Activated T-cell treated with anti-CD3 and anti-CD28 coated beads for 4 hours (primary cell): ENCODE results near the gene ZNF550.
"Not testable (repeated sequence)": the region's sequence is repeated elsewhere in the genome, so short reads cannot be mapped to it uniquely, and the experiment has no call there.

Experiments used
- DNase-seq: peaks from one replicate; pipeline ENCODE4 v3.0.0-alpha.2; 2020

The ZNF550 gene

DNA sequence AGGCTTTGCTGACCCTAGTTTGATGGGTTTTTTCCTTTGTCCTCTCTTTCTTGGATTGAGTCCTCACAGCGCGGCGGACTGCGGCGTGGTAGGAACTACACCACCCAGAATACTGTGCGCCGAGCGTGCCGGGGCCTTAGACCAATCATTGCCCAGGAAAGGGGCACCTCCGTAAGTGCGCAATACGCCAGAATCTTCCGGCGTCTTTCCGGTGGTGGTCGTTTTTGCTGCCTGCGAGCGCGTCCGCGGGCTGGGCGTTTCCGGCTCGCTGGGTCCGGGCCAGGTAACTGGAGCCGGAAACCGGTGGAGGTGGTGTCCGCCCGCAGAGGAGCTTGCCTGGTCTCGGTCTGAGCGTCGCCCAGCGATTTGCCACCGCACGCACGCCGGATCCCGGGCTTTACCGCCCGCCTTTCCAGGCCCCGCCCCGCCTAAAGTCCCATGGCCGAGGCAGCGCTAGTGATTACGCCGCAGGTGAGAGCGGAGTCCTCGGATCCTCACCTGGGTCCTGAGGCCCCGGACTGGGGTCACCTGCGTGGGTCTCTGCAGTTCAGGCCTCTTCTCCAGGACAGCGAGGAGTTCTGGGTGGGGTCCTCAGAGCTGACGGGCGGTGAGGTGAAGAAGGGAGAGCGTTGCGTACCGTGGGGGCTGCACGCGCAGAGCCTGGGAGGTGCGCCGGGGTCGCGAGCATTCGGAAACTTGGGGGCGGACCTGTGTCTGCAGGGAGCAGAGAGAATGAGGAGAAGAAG lies 32.4 kb downstream of the ZNF550 start, which contains the start of gene ZNF549:
Gene ZNF549, plus strand, starts transcription at position 221 of the 746 bp plus-strand sequence. Its CDS starts 218 bp downstream, at position 439.
- DNase-seq, result peak; percentile 79

DNA sequence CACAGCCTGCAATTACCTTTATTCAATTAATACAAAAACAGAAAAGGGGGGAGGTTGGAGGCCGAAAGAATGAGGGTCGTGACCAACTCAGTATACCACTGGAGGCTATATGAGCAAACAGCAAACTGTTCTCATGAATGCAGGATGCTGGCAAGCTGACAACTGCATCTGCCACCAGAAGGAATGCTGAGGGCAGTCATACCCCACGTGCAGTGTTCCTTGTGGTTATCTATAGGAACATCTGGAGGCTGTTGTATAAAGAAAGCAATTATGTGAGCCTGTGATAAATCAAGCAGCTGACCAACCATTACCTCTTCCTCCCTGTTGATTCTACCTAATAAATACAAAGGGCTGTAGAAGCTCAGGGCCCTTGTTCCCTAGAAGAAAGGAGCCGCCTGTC lies 41.6 kb downstream of the ZNF550 start:
- not testable (repeated sequence) for DNase-seq

DNA sequence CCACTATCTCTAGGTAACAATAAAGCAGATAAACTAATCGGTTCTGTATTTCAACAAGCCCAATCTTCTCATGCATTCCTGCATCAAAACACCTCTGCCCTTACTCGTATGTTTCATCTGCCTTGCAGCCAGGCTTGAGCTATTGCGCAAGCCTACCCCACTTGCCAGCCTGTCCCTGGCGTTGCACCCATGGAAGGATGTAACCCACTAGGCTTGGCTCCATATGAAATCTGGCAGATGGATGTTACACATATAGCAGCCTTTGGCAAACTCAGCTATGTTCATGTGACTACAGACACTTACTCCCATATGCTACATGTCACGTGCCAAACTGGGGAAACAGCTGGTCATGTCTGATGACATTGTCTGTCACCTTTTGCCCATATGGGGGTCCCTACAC lies 44.4 kb downstream of the ZNF550 start:
- DNase-seq, result no peak

DNA sequence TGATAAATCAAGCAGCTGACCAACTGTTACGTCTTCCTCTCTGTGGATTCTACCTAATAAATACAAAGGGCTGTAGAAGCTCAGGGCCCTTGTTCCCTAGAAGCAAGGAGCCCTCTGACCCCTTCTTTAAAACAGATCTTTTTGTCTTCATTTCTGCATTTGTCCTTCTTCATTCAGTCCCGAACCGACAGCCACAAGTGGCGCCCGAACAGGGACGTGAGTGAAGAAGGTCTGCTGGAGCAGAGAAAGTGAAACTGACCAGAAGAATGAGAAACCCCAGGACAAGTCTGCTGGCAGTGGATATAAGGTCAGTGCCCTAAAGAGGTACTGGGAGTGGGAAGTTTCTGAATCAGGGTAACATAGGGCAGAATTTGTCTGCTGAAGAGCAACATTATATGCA lies 46.8 kb downstream of the ZNF550 start:
- no peak for DNase-seq

DNA sequence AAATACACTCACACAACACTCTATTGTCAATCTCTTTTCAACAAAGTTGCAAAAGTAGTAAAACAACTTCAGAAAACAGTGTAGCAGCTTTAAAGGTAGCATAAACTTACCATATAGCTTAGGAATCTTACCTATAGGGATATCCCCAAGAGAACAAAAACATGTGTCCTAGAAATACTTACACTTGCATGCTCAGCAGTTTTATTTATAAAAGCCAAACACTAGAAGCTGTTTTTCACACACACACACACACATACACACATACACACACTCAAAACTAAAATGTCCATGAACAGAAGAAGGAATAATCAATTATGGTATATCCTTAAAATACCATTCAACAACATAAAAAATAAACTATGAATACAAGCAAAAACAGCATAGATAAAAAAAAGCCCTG lies 48.2 kb downstream of the ZNF550 start:
- no peak for DNase-seq

DNA sequence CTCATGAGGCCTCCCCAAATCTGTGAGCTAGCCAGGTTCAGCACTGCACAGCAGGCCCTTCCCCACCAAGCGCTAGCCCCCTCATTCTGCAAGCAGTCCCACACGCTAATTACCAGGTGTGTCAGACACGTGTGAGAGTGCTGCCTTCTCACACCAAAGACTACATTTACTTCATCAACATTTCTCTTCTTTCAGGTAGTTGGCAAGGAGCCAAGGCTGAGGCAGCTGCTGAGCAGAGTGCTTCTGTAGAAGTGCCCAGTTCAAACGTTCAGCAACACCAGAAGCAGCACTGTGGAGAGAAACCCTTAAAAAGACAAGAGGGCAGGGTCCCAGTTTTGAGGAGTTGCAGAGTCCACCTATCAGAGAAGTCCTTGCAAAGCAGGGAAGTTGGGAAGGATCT lies 53.5 kb downstream of the ZNF550 start:
- no peak for DNase-seq

DNA sequence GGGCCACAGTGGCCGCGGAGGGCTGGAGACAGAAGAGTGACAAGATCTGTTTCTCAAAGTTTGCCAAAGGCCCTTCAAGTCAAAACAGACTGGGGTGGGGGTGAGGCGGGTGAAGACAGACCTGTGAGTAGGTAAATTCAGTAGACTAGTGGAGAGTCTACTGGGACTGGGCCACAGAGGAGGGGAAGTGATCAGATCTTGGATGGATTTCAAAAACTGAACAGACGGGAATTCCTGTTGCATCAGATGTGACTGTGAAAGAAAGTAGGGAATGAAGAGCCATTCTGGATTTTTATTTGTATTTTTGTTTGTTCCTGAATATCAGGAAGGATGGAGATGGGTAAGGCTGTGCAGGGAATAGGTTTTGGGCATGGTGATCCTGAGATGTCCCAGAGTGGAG lies 59.3 kb downstream of the ZNF550 start:
- not testable (repeated sequence) for DNase-seq

DNA sequence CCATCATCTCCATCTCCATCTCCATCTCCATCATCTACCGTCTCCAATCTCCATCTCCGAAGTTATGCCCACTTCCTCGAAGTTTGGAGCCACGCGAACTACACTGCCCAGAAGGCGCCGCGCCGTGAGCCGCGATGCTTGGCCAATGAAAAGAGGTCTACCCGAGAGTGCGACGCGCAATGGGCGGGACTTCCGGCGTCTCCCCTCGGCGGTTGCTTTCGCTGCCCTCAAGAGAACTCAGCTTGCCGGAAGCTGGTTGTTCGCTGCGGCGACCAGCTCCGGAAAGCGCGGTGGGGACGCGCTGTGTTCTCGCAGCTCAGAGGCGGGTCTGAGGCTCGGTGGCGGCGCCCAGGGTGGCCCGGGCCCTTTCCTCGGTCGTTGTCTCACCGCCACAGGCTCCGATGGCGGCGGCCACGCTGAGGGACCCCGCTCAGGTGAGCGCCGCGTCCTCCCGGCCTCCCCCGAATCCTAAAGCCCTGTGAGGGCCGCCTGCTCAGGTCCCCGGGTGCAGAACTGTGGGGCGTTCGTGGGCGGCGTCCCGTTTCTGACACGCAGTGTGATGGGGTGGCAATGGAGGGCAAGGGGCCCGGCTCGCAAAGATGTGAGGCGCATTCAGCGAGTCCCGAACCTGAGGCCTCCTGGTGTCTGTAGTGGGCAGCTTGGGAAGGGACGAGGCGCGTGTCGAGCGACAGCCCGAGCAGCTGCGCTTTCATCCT lies 59.8 kb downstream of the ZNF550 start, which contains the start of gene ZNF773:
Gene ZNF773, plus strand, starts transcription at position 259 of the 716 bp plus-strand sequence. Its CDS starts 143 bp downstream, at position 402.
- DNase-seq, result peak; percentile 90

DNA sequence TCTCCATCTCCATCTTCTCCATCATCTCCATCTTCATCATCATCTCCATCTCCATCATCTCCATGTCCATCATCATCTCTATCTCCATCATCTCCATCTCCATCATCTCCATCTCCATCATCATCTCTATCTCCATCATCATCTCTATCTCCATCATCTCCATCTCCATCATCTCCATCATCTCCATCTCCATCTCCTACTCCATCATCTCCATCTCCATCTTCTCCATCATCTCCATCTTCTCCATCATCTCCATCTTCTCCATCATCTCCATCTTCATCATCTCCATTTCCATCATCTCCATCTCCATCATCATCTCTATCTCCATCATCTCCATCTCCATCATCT lies 60.4 kb downstream of the ZNF550 start:
- DNase-seq, result not testable (repeated sequence)

DNA sequence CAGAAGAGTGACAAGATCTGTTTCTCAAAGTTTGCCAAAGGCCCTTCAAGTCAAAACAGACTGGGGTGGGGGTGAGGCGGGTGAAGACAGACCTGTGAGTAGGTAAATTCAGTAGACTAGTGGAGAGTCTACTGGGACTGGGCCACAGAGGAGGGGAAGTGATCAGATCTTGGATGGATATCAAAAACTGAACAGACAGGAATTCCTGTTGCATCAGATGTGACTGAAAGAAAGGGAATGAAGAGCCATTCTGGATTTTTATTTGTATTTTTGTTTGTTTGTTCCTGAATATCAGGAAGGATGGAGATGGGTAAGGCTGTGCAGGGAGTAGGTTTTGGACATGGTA lies 71.4 kb downstream of the ZNF550 start:
- not testable (repeated sequence) for DNase-seq

DNA sequence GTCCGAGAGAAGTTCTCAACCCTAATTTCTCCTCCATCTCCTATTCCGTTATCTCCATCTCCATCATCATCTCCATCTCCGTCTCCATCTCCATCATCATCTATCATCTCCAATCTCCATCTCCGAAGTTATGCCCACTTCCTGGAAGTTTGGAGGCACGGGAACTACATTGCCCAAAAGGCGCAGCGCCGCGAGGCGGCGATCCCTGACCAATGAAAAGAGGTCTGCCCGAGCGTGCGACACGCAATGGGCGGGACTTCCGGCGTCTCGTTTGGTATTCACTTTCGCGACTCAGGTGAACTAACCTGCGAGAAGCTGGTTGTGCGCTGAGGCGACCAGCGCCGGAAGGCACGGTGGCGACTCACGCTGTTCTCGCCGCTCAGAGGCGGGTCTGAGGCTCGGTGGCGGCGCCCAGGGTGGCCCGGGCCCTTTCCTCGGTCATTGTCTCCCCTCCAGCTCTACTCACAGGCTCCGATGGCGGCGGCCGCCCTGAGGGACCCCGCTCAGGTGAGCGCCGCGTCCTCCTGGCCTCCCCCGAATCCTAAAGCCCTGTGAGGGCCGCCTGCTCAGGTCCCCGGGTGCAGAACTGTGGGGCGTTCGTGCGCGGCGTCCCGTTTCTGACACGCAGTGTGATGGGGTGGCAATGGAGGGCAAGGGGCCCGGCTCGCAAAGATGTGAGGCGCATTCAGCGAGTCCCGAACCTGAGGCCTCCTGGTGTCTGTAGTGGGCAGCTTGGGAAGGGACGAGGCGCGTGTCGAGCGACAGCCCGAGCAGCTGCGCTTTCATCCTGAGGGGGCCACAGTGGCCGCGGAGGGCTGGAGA lies 72.0 kb downstream of the ZNF550 start, which contains the start of gene ZNF419:
Gene ZNF419, plus strand, starts transcription at position 274 of the 822 bp plus-strand sequence. Its CDS starts 201 bp downstream, at position 475.
- peak; percentile 90 for DNase-seq
